GM18520 (cell line): ENCODE results near the gene LATS2.

Experiments used
- ATAC-seq: cut with Tn5 transposase; IDR thresholded peaks from one replicate; pipeline ENCODE4 v1.9.1; 2021; ENCODE audit not compliant: unreplicated experiment

The LATS2 gene

DNA sequence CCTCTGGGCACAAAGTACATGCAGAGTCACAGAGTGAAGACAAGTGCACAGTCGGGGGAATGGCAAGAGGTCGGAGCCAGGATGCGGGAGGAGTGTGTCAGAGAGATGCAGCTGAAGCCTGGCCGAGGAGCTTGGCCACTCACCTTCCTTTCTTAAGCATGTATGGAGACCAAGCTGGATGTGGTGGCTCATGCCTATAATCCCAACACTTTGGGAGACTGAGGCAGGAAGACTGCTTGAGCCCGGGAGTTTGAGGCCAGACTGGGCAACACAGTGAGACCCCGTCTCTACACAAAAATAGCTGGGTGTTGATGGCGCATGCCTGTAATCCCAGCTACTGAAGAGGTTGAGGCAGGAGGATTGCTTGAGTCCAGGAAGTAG lies 67.0 kb downstream of the LATS2 start:
- no peak for ATAC-seq

DNA sequence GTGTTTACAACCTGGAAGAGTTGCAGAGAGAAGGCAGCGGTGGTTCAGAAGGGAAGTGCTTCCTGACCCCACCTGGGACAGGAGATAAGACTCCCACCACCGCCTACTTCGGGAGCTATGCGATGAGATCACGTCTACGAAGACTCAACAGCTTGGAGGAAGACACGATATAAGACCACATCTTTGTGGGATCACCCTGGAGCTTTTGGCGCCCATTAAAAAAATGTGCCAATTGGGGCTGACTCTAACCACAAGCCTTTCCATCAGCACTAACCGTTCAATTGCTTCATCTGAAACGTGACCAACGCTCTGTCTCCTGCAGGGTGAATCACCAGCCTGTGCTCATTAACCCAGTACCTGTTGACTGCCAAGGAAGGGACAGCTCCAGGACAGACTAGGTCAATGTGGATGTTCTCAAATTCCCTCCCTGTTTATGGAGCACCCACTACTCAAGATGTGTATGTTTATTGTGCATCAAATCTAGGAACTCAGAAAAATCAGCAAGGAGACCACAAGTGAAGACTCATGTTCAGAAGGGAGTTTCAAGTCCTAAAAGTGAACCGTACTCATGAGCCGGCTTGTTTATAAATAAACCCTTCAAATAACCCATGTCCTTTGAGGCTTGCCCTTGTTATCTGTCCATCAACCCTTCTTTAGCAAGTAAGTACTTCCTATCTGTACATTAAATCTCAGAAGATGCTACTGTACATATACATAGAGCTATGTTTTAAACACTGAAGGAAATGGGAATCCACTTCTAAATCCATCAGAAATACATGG lies 67.5 kb downstream of the LATS2 start:
- no peak for ATAC-seq

DNA sequence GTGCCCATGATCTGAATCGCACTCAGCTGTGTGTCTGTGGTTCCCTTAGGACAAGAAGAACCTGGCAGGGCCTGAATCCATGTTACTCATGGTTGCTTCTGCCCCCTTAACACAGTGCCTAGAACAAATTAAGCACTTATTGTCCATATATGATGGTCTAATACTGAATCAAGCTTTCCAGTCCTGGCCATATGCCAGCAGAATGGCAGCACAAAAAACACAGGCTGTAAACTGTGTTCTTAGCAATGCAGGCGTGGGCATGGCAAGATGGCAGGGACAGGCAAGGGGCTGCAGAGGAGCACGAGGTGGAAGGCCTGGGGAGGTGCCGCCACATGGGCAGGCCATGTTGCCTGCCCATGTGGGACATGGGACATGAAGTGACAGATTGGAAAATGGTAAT lies 68.2 kb downstream of the LATS2 start:
- ATAC-seq, result no peak

DNA sequence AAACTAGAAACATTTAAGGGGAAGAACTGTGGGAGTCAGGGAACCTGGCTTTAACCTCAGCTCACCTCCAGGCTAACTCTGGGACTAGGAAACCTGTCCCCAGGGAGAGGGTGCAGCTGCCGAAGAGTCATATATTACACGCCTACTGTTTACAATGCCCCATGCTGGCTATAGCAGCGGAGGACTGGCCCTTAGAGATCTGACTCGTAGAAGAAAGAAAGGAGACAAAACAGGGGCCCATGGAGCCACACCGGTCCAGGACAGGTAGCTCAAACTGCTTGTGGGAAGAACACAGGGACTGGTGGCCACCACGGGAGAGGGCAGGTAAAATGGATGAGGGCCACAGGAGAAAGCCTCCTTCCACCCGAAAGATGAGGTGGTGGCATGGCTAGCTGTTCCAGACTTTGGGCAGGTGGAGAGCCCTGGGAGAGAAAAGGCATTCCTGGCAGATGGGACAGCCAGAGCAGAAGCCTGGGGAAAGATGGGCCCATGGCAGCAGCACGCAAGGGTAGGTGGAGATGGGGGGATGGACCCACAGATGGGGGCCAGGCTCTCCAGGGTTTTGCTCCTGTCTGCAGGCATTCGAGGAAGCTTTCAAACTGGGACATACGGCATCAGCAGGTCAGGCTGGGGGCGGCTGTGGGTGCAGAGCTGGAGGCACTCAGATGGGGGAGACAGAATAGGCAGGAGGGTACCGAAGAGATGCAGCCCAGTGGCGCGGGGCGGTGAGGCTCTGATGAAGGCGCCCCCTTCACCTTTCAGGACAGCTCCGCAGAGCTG lies 69.5 kb downstream of the LATS2 start:
- no peak for ATAC-seq

DNA sequence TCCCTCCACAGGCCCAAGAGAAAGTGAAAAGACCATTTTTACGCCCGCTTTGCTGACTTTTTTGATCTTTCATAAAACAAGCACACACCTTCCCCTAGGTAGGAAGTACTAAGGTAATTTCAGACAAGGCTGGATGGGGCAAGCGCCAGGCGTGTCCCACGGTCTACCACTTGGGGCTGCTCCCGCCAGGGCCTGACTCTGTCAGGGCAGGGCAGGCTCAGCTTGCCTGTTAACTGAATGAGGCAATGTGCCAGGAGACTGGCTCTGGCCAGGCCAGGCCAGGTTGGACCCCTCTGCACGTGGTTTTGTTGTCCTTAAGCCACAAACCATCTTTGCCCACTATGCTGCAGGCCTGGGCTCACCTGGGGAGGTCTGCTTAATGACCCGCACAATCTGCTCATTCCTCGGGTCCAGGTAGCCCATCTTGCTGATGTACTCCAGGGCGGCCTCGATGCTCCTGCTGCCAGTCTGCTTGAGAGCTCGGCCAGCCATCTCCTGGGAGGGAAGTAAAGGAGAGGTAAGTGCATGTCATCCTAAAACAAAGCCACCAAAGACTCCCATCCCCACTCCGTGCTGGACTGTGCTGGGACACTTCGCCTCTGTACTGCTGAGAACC lies 70.4 kb downstream of the LATS2 start:
- ATAC-seq, result no peak

DNA sequence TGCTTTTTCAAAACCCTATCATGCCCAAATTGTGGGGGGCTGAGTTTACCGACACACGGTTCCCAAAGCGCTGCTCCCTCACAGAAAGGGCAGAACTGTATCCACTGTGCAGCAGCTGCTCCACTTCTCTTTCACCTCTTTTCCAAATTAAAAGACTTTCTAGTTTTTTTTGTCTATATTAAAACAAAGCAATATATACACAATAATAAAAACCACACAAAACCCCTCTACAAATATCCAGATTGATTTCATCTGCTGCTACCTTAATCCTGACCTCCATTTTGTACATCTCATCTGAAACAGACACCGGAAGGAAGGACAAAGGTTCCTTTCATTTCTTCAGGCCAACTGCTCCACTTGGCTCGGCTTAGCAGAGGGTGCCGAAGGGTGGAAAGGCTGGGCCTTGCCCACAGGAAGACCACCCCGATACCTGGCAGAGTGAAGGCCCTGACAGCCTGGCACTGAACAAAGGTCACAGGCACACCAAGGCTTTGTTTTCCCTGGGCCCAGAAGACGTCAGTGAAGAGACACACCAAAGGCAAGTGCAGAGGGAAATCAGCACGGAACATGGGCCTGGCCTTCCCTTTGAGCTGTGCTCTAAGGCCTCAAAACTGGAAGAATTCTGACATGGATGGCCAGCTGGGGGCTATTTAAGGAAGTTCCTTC lies 71.6 kb downstream of the LATS2 start:
- no peak for ATAC-seq

DNA sequence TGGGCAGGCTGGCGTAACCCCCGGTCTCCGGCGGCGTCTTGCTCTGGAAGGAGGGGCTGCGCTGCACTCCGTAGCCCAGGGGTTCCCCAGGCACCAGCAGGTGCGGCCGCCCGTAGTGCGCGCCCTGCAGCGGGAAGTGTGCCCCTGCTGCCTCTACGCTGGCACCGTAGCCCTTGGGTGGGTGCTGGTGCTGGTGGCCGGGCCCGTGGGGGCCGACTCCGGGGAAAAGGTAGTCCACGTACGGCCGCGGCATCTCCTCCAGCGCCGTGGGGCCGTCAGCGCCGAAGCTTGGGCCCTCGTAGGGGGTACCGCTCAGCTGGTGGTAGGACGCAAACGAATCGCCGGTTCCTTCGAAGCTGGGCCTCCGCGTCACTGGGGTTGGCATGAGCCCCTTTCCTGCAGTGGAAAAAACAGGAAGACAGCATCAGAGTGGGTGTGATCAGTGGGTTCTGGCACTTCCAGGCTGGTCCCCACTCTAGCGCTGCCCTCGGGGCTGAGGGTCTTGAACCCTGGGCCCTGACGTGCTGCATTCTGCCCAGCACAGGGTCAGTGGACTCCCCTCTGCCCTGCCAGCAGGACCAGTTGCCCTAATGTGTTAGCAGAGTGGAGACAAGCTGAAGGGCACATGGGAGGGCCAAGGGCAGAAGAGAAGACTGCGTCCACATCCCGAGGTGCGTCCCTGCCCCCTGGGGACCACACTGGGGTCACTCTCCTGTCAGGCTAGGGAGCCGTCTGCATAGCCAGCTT lies 72.3 kb downstream of the LATS2 start:
- ATAC-seq, result no peak

DNA sequence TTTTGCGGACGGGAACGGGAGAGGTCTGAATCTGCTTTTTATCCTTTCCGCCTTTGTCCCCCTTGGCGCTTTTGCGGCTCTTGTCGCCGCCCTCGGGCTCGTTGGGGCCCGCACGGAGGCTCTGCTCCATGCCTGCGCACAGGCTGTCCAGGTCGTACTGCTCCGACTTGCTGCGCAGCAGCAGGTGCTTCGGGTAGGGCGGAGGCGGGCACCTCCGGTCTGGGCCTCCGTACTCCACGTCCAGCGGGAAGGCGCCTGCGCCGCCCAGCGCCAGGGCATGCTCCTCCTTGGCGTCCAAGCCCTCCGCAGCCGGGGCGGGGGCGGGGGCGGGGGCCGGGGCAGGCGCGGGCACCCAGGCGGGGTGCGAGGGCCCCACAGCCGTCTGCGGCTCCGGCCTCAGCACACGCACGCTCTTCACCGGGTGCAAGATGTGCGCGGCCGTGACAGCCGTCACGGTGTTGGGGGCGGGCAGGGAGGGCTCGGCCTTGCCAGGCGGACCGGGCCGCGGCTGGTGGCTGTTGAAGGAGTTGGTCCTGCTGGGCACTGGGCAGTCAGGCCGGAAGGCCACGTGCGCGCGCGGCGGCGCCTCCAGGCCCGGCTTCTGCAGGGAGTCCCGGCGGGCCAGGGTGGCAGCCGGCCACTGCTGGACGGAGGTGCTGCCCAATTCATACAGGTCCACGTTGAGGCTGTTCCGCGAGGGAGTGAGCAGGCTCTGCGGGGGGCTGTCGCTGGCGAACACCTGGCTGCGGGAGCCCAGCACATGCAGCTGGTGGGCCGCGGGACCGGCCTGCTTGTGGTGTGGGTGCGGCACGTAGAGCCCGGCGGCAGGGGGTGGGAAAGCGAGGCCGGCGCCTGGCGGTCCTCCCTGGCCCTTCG lies 73.1 kb downstream of the LATS2 start:
- no peak for ATAC-seq

DNA sequence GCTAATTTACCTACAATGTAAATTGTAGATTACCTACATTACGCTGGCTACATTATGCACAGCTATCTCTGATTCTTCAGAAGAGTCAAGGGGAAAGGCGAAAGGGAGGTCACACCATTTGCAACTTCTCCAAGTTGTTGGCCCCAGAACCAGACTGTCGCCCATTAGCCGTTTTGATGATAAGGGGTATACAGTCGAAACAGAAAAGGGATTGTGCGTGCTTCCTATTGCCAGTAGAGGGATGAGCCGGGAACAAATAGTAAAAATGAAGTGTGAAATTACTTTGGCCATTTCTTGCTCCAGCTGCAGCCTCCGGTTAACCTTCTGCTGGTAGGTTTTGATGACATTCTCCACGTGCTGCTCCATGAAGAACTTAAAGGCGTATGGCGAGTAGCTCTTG lies 73.8 kb downstream of the LATS2 start:
- ATAC-seq, result no peak

DNA sequence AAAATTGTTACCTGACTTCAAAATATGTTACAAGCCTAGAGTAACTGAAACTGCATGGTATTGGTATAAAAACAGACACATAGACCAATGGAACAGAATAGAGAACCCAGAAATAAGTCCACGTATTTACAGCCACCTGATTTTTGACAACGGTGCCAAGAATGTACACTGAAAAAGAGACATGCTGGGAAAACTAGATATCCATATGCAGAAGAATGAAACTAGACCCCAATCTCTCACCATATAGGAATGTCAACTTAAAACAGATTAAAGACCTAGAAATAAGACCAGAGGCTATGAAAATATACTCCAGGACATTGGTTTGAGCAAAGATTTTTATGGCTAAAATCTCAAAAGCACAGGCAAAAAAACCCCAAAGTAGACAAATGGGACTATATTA lies 76.5 kb downstream of the LATS2 start:
- ATAC-seq, result no peak

DNA sequence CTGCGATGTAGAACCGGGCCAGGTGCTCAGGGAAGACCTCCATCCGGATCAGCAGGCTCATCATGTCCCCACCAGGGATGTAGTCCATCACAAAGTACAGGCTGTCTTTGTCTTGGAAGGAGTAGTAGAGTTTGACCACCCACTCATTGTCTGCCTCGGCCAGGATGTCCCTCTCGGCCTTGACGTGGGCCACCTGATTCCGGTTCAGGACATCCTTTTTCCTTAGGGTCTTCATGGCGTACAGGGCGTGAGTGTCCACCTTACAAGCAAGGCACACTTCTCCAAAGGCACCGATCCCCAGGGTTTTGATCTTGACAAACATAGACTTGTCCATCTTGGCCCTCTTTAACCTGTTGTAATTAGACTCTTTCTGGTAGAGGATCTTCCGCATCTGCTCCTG lies 78.0 kb downstream of the LATS2 start:
- ATAC-seq, result no peak

DNA sequence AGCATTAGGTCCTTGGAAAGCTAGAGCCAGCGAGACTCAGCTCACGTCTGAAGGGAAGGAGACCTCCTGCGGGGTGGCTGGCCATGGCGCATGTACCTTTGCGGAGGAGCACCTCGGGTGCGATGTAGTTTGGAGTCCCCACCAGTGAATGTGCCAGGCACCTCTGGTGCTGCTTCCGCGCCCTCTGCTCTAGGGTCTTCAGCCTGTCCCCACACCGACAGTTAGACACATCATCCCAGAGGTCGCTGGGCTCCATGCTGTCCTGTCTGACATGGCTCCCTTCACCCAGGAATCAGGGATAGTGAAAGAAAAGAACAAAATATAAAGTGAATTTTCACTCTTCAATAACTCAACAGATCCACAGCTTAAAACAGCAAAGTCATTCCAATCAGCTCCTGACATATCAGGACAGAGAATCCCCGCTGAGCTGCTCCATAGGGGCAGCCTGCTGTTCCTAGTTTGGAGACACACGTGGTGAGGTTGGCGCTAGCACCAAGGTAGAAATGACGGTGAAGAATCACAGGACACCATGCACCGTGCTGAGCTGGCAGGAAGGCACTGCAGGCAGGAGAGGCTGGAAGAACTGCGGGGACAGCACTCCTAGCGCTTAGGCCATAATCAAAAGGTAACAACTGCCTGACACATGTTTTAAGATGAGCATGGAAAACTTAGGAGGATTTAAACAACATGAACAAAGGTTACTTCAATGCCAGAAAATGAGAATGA lies 79.9 kb downstream of the LATS2 start:
- no peak for ATAC-seq

DNA sequence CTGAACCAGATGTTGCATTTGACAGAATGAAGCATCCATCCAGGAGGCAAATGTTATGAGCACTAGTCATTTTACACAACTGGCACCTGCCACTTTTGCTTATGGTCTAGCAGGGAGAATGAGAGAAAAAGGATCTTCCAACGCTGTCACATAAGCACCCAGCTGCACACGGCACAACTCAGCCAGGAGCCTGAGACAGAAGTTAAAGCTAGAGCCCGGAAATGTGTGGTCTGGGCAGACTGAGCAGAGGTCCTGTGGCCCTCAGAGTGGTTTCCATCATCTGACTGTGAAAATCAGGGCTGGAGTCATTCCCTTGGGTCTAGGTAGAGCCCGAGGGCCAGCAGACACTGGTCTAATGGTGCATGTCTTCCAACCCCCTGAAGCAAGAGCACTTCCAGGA lies 80.5 kb downstream of the LATS2 start:
- ATAC-seq, result no peak

DNA sequence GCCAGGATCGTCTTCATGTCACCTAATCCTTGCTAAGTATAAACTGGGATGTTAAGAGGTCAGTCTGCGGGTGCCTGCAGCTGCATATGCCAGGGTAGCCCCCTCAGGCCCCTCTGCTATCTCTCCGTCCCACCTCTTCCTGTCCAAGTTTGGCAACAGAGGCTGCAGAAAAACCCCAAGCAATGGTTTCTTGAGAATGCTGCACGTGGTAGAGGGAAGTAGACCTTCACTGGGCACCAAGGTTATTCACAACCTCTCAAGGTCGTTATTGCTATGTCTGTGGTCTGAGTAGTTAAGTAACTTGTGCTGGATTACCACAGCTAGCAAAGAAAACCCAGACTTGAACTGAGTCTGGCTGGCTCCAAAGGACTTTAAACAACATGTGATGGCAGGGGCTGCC lies 81.0 kb downstream of the LATS2 start:
- ATAC-seq, result no peak

DNA sequence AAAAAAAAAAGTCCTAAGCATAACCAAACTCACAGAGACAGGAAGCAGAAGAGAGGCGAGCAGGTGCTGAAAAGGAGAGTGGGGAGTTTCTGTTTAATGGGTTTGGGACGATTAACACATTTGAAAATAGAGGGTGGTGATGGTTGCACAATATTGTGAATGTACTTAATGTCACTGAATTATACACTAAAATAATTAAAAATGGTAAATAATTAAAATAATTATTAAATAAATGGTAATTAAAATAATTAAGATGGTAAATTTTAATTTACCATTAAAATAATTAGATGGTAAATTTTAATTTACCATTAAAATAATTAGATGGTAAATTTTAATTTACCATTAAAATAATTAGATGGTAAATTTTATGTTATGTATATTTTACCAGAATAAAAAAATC lies 84.0 kb downstream of the LATS2 start:
- ATAC-seq, result no peak

DNA sequence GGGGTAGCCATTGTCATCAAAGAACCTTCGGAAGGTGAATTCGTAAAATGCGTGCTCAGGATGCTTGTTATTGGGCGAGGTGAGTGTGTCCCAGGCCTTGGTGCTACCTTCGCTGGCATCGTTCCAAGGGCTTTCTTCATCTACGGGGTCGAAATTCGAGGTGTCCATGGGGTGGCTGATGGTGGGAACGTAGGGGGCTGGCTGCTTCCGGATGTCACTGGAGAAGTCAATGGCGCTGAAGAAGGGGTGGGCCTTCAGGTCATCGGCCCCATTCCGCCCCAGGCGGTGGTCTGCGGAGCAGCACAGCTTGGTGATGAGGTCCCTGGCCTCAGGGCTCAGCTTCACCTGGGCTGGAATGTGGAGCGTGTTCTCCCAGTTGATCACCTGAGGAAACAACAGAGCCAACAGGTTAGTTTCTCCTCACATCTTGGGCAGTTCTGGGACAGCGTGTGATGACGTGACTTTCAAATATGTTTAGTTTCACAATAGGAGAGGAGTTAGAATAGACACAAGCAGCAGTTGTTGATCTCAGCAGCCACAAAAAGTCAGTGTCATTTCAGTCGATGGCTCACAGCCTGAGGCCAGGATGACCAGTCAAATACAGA lies 86.3 kb downstream of the LATS2 start:
- no peak for ATAC-seq

DNA sequence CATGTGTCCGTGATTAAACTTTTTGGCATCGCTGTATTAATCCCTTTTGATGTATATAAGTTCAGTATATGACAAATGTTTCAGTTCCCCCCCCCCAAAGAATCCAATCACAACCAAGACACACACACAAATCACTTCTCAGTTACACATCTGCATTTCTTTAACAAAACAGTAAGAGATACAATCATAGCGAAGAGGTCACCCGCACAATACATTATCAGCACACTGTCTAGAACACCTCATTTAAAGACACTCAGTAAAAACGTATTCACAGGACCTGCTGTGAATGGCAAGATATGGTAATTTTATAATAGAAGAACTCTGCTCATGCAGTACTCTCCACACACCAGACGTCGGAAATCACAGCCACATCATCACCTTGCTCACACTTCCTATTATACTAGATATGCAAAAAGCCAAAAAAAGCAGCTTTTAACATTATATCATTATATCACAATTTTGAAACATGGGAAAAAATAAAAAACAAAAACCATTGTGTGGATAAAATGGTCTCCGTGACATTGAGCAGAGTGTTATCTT lies 87.4 kb downstream of the LATS2 start:
- no peak for ATAC-seq

DNA sequence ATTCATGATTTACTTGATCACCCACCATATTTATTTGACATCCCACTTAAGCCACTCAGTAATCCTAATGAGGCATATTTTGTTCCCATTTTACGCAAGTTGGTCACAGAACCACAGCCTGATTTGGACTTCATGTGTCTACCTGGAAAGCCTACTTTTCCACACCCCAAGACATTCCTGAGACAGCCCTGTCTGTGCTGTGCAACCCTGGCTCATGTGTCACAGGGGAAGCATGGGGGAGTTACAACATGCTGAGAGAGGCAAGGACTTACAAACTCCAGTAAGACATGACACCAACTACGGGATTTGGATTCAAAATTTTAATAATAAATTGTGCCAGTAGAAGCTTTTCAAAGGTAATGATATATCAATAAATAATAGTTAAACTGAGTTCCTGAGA lies 88.7 kb downstream of the LATS2 start:
- no peak for ATAC-seq

DNA sequence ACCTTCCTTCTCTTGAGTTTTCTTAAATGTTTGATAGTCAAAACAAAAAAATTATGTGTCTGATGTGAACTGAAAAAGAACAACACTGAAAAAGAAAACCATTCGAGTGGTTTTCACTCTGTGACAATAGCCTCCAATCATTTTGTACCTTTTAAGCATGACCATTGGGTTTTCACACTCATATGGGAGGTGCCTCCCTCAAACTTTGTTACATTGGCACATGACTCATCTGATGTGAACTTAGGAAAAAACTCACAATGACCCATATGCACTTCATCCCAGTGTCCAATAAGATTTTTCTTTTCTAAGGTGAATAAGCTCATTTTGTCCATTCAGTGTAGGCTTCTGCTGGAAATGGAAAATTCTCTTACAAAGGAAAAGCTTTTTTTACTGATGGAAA lies 92.2 kb downstream of the LATS2 start:
- no peak for ATAC-seq
